Esophagus muscularis mucosa (tissue), 4 donors: ENCODE data around the gene PYGM.

Experiments used
- CTCF ChIP-seq, 3 experiments: fragments of 200-600 bp in 2 of 3; fragments of 450-650 bp in 1 of 3; sonication (generic) in 2 of 3; IDR thresholded peaks; one replicate each; pipeline ENCODE4 v1.5.1; 2017 to 2019; ENCODE audit warnings: antibody characterized with exemption in 3 of 3, mild to moderate bottlenecking in 2 of 3, moderate library complexity in 1 of 3
- EP300 ChIP-seq: sonication (generic); formaldehyde crosslinking; IDR thresholded peaks from one replicate; pipeline ENCODE4 v1.6.1; 2017; ENCODE audit warnings: antibody characterized with exemption
- POLR2A ChIP-seq: fragments of 450-650 bp; IDR thresholded peaks from one replicate; pipeline ENCODE4 v1.6.1; 2017; ENCODE audit warnings: antibody characterized with exemption, moderate library complexity, mild to moderate bottlenecking, low read depth
- POLR2AphosphoS5 ChIP-seq, 2 donors: sonication (generic); formaldehyde crosslinking; IDR thresholded peaks; one replicate each; pipeline ENCODE4 v1.6.1; 2017; ENCODE audit warnings: antibody characterized with exemption in 2 of 2

GRCh38 chr11:64796047-64796756 is 36.4 kb upstream of the PYGM start:
- TF ChIP-seq POLR2A (no peak), CTCF (IDR thresholded peaks at IDR 0.05) (no peak), POLR2AphosphoS5 (IDR thresholded peaks at IDR 0.05) (no peak), EP300 (no peak)
